GM20431 (cell line): ENCODE results near the gene BSCL2.
"Not testable (repeated sequence)": the region's sequence is repeated elsewhere in the genome, so short reads cannot be mapped to it uniquely, and the experiment has no call there.

Experiments
- in situ Hi-C: fragments of 300-500 bp; cut with MseI, MboI; formaldehyde crosslinking; loops from one replicate; pipeline ENCODE4 v1.15.0; 2020; ENCODE audit warnings: low sequenced_read_pairs; ENCODE audit not compliant: unreplicated experiment

The BSCL2 gene

DNA sequence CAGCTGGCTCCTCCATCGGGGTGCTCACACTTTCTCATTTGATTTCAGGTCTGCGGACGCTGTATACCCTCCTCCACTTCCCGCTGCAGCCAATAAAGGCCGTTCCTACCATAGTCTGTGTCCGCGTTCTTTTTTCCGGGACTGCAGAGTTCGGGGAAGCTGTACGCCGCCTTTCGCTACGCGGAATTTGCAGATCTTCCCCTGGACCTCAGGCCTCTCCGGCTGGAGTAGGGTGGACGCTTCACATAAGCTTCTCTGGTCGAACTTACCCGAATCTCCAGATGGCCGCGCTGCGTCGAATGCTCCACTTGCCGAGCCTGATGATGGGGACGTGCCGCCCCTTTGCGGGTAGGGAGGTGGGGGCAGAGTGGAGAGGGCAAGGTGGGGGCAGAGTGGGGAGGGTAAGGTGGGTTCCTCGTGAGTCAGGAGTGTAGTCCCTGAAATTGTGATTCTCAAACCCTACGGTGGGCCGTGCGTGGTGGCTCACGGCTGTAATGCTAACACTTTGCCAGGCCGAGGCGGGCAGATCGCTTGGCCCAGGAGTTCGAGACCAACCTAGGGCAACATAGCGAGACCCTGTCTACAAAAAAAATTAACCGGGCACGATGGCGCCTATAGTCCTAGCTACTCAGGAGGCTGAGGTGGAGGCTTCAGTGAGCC is 41.5 kb downstream of the BSCL2 start:
- in situ Hi-C loops: no loop called here

DNA sequence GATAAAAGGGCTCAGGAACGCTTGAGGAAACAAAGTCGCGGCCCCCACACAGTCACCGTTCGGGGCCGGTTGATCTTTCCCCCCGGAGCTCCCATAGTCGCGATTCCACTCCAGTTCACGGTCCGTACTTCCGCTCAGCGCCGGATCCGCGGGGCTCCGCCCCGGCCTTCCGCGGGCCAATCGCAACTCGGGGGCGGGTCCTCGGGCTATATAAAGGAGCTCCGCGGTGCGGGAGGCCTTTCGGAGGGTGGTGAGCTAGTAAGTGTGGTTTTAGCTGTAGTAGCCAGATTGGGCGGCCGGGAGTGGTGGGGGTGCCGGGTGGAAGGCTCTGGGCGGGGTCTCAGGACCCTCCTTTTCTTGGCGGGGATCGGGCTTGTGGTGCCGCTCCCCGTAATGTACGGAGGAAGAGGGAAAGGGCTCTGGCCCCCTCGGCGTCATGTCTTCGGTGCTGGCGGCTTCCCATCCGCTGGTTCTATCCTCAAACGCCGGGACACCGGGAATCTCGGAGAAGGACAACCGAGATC is 42.1 kb downstream of the BSCL2 start, which contains the start of the genes C11orf98 and CSKMT:
TSS of gene C11orf98 (minus strand) at position 136 of the 524 bp plus-strand sequence. CDS start at position 95, 41 bp downstream.
TSS of gene CSKMT (plus strand) at position 238 of the 524 bp plus-strand sequence. CDS start 568 bp downstream, outside the sequence.
- in situ Hi-C loops: no loop called here

- in situ Hi-C loops: no loop called here
Measured at GRCh38 chr11:62664405-62665074, 42.7 kb downstream of the BSCL2 start.

GRCh38 chr11:62656796-62657429 is 50.3 kb downstream of the BSCL2 start:
- in situ Hi-C loops: no loop called here

DNA sequence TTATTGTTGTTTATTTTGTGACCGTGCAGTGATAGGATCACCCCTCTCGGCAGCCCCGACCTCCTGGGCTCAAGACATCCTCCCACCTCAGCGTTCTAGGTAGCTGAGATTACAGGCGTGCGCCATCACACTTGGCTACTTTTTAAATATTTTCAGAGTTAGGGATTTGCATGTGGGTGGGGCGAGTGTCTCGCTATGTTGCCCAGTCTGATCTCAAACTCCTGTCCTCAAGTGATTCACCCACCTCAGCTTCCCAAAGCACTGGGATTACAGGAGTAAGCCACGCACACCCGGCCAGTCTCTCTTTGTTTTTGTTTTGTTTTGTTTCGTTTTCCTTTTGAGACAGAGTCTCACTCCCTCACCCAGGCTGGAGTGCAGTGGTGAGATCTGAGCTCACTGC is 52.9 kb downstream of the BSCL2 start:
- in situ Hi-C loops: no loop called here

DNA sequence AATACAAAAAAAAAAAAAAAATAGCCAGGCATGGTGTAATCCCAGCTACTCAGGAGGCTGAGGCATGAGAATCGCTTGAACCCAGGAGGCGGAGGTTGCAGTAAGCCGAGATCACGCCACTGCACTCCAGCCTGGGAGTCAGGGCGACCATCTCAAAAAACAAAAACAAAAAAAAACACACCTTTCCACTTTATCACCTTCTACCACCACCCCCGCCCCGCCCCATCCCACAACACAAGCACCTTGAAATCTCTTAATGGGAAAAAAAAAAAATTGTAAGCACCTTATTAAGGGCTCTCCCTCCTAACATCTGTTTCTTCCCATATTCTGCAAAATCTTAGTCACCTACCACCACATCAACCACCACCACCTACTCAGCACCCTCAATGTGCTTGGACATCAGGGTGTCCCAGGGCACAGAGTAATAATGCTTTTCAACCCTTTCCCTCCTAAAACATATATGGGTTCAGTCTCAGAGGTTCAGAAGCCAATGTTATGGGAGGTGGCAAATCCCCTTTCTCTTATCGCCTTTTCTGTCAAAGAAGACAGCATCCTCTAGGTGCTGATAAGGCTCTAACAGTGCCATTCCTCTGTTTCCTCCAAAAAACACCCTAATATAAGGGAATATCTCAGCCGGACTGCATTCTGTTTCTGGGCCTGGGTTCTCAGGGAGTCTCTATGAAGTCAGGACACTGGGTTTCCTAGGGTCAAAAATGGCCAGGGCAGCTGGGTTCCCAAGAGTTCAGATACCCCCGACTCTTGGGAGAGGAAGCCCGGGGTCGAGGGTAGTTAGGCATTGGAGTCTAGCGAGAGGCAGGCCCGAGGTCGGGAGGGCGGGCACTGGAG is 54.8 kb downstream of the BSCL2 start:
- in situ Hi-C loops: no loop called here

DNA sequence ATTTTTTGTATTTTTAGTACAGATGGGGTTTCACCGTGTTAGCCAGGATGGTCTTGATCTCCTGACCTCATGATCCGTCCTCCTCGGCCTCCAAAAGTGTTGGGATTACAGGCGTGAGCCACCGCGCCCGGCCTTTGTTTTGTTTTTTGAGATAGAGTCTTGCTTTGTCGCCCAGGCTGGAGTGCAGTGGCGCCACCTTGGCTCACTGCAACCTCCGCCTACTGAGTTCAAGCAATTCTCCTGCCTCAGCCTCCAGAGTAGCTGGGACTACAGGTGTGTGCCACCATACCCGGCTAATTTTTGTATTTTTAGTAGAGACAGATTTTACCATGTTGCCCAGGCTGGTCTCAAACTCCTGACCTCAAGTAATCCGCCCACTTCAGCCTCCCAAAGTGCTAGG is 56.9 kb downstream of the BSCL2 start:
- in situ Hi-C loops: not testable (repeated sequence)

- in situ Hi-C loops: no loop called here
Measured at GRCh38 chr11:62649486-62649885, 57.7 kb downstream of the BSCL2 start.

DNA sequence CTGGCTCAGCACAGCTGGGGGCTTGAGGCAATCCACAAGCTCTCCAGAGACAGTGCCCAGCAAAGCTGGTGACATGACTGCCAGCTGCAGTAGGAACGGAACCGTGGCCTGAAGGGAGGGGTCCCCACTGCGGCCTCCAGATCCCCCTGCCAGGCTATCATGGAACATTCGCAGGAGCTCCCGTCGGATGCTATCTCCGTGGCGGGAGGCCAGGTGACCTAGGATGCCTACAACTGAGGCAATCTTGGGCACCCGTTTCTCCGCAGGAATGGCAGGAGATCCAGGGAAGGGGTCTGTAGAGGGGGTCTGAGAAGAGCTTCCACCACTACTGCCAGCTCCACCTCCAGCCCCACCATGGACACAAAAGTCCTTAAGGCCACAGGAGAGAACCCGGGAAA is 58.3 kb downstream of the BSCL2 start:
- in situ Hi-C loops: no loop called here

GRCh38 chr11:62648185-62648966 is 58.8 kb downstream of the BSCL2 start:
- in situ Hi-C loops: no loop called here

DNA sequence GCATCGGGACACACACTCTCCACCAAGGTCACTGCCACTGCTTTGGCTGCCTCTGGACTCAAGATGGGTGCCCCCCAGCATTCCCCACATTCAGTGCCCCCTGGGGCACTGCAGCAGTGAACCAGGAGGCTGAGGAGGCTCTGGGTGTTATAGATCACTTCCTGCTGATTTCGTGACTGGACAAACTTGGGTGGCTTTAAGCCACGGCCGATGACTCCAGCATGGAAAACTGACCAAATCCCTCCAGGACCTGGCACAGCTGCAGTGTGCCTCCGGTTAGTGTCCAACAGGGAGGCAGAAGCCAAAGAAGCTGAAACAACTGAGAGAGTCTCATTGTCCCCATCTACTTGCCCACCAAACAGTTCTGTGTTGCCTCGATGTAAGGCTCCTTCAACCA is 59.6 kb downstream of the BSCL2 start:
- in situ Hi-C loops: no loop called here

GRCh38 chr11:62646825-62647608 is 60.2 kb downstream of the BSCL2 start:
- in situ Hi-C loops: no loop called here

- in situ Hi-C loops: no loop called here
Measured at GRCh38 chr11:62645946-62646824, 61.0 kb downstream of the BSCL2 start, which contains the start of gene GANAB. Gene GANAB, minus strand, starts transcription at chr11:62646613. Its CDS starts 14 bp downstream, at chr11:62646599.

- in situ Hi-C loops: no loop called here
Measured at GRCh38 chr11:62645671-62645945, 61.6 kb downstream of the BSCL2 start.

DNA sequence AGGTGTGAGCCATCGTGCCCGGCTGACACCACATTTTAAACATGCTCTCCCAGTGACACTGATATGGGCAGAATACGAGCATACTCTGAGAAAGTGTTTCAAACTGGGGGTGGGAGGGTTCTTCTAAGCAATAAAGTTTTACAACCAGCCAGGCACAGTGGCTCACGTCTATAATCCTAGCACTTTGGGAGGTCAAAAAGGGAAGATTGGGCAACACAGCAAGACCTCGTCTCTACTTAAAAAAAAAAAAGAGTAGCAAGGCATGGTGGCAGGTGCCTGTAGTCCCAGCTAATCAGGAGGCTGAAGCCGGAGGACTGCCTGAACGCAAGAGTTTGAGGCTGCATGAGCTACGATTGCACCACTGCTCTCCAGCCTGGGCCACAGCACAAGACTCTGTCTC is 63.0 kb downstream of the BSCL2 start:
- in situ Hi-C loops: no loop called here
